Urinary bladder (tissue), 4 donors: ENCODE data around the gene ZNRF2. TPM values are rescaled to one million over a fixed set of nuclear protein-coding genes. Genes with fewer than 3 reads are reported as not detected.
A peak's percentile ranks its signal among the peaks of the same experiment; 100 is the strongest.
"Not testable (repeated sequence)": the region's sequence is repeated elsewhere in the genome, so short reads cannot be mapped to it uniquely, and the experiment has no call there.

Source experiments
- DNase-seq: peaks from one replicate; pipeline ENCODE4 v3.0.0-alpha.2; 2015; ENCODE audit errors: extremely low spot score
- H3K27ac ChIP-seq: one replicate; pipeline ENCODE4 v1.5.1; 2013; ENCODE audit warnings: low read depth, mild to moderate bottlenecking, moderate library complexity
- H3K36me3 ChIP-seq: one replicate; pipeline ENCODE4 v1.6.1; 2013; ENCODE audit warnings: mild to moderate bottlenecking, moderate library complexity; ENCODE audit not compliant: insufficient read depth
- H3K4me1 ChIP-seq: one replicate; pipeline ENCODE4 v1.6.1; 2013; ENCODE audit warnings: mild to moderate bottlenecking, moderate library complexity; ENCODE audit not compliant: insufficient read depth
- H3K4me3 ChIP-seq: one replicate; pipeline ENCODE4 v1.5.1; 2013; ENCODE audit warnings: low read depth, low read length
- WGBS: extraction: QIAGEN DNeasy Blood & Tissue Kit; methylation state at CpG from one replicate; pipeline ENCODE4 v1.1.7; 2013; 5-methylcytosine and 5-hydroxymethylcytosine counted together
- polyA plus RNA-seq: library from polyadenylated mRNA; stranded (reverse); fragments of 200-250 nt; gene quantifications from one replicate; pipeline ENCODE4 v1.2.3, GENCODE V29; 2013
- total RNA-seq: library from RNA; depleted of rRNA; stranded (reverse); fragments of >200 nt; gene quantifications from one replicate; pipeline ENCODE4 v1.2.3, GENCODE V29; 2014
- donor health status: healthy with polysubstance abuse.
- donor health status: healthy.

The ZNRF2 gene
- total and polyA plus RNA-seq, 2 donors, result 5.6 to 40.0 TPM

DNA sequence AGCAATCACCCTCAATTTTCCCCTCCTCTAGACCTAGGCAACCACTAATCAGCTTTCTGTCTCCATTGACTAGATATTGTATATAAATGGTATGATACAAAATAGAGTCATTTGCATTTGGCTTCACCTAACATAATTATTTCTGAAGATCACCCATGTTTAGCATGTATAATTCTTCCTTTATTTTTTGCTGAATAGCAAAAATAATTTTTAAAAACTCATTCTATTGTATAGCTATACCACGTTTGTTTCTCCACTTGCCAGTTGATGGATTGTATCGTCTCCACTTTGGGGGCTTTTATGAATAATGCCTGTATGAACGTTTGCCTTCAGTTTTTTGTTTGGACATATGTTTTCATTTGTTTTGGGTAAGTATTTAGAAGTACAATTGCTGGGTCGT is 95.3 kb downstream of the ZNRF2 start:
- Histone ChIP-seq H3K4me3 (no peak overlapping the region), H3K27ac (no peak overlapping the region), H3K36me3 (no peaks in the 10 kb centered on the region), H3K4me1 (no peaks in the 10 kb centered on the region)
- DNase-seq, result no peak
- 77% methylated on average over 4 of the region's 4 CpGs for WGBS

- no peak for DNase-seq
- Histone ChIP-seq H3K36me3 (no peaks in the 10 kb centered on the region), H3K4me1 (no peaks in the 10 kb centered on the region), H3K4me3 (no peak overlapping the region), H3K27ac (no peak overlapping the region)
- WGBS, result 95% methylated on average over 2 of the region's 2 CpGs
Observed at GRCh38 chr7:30380294-30380693, 95.9 kb downstream of the ZNRF2 start.

GRCh38 chr7:30380824-30381223 is 96.4 kb downstream of the ZNRF2 start:
- 94% methylated on average over 4 of the region's 4 CpGs for WGBS
- not testable (repeated sequence) for H3K4me1 ChIP-seq, DNase-seq

DNA sequence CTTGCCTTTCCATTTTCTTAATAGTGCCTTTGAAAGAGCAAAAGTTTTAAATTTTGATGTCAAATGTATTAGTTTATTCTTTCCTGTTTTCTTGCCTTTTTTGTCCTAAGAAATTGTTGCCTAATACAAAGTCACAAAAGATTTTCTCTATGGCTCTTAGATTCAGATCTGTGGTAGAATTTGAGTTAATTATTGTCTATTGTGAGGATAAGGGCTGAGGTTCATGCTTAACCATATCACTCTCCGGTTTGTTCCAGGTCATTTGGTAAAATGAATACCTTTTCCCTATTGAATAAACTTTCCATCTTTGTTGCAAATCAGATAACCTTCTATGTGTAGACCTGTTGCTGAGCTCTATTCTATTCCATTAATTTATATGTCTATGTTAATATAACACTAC is 98.2 kb downstream of the ZNRF2 start:
- H3K4me1 ChIP-seq, result no peaks in the 10 kb centered on the region
- DNase-seq, result no peak
- no peak overlapping the region for H3K4me3 ChIP-seq
- H3K27ac ChIP-seq, result no peak overlapping the region
- 36% methylated on average over 1 of the region's 1 CpG for WGBS
- no peaks in the 10 kb centered on the region for H3K36me3 ChIP-seq

More at GRCh38 chr7:30380824-30381223, 96.4 kb downstream of the ZNRF2 start:
- not testable (repeated sequence) for H3K27ac ChIP-seq, H3K4me3 ChIP-seq, H3K36me3 ChIP-seq

DNA sequence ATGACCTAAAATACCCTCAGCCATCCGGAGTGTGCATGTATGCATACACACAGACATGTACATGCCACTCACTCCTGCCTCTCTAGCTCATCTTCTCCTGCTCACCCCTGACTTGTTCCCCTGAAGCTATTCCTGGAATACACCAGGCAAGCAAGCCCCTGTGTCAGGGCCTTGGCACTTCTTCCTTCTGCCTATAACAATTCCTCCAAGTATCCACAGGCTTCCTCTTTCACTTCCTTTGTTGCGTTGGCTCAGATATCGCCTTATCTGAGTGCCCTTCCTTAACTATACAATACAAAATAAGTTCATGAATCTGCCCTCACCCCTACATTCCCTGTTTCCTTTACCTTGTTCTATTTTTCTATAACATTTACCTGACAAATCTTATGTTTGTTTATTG is 105.4 kb downstream of the ZNRF2 start:
- WGBS, result 81% methylated on average over 3 of the region's 3 CpGs
- Histone ChIP-seq H3K27ac (no peak overlapping the region), H3K4me1 (no peaks in the 10 kb centered on the region), H3K36me3 (no peaks in the 10 kb centered on the region), H3K4me3 (no peak overlapping the region)
- no peak for DNase-seq

- WGBS, result 81% methylated on average over 8 of the region's 8 CpGs
- Histone ChIP-seq H3K27ac (no peak overlapping the region), H3K4me1 (no peaks in the 10 kb centered on the region), H3K36me3 (no peaks in the 10 kb centered on the region), H3K4me3 (no peak overlapping the region)
- DNase-seq, result no peak
Observed at GRCh38 chr7:30390736-30391636, 106.6 kb downstream of the ZNRF2 start.

GRCh38 chr7:30391806-30392205 is 107.4 kb downstream of the ZNRF2 start:
- Histone ChIP-seq H3K36me3 (no peaks in the 10 kb centered on the region), H3K4me1 (no peaks in the 10 kb centered on the region), H3K4me3 (no peak overlapping the region), H3K27ac (no peak overlapping the region)
- DNase-seq, result no peak
- WGBS, result 92% methylated on average over 6 of the region's 6 CpGs

DNA sequence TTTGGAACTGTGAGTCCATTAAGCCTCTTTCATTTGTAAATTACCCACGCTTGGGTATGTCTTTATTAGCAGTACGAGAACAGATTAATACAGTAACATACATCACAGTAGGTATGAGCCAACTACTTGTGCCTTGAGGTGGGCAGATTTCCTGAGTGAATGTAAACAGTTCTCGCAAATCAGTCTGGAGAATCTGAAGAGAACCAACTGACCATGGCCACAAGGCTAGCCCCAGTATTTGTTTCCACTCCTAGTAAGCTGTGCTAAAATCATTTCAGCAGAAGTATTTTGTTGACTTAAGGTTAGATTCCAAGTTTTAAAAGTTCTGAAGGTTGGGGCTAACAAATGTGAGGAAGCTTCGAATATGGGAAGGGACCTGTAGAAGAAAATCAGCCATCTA is 111.3 kb downstream of the ZNRF2 start:
- no peaks in the 10 kb centered on the region for H3K4me1 ChIP-seq
- no peak overlapping the region for H3K4me3 ChIP-seq
- 93% methylated on average over 4 of the region's 4 CpGs for WGBS
- H3K27ac ChIP-seq, result no peak overlapping the region
- no peaks in the 10 kb centered on the region for H3K36me3 ChIP-seq
- DNase-seq, result no peak

DNA sequence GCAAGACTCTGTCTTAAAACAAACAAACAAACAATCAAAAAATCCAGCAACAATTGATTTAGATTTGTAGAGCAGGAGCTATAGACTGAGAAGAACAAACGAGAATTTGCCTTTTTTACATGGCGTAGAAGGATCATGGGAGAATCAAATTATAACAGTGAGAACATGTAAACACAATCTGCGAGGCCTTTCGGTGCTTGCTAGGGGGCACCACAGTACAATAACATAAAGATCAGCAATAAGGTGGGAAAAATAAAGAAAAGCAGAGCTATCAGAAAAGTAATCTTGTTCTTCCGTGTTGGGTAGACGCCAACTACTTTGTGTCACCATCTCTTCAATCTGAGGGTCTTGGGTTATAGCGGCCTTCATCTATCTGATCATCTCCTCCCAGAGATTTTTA is 112.0 kb downstream of the ZNRF2 start:
- 64% methylated on average over 7 of the region's 7 CpGs for WGBS
- H3K4me1 ChIP-seq, result no peaks in the 10 kb centered on the region
- no peaks in the 10 kb centered on the region for H3K36me3 ChIP-seq
- no peak for DNase-seq
- H3K4me3 ChIP-seq, result no peak overlapping the region
- H3K27ac ChIP-seq, result no peak overlapping the region

- WGBS, result 93% methylated on average over 3 of the region's 3 CpGs
- H3K4me3 ChIP-seq, result no peak overlapping the region
- no peak overlapping the region for H3K27ac ChIP-seq
- no peak for DNase-seq
- H3K4me1 ChIP-seq, result no peaks in the 10 kb centered on the region
- H3K36me3 ChIP-seq, result no peaks in the 10 kb centered on the region
Observed at GRCh38 chr7:30403477-30403876, 119.1 kb downstream of the ZNRF2 start.

- no peak overlapping the region for H3K27ac ChIP-seq
- WGBS, result 92% methylated on average over 2 of the region's 2 CpGs
- H3K4me1 ChIP-seq, result no peaks in the 10 kb centered on the region
Observed at GRCh38 chr7:30405179-30405578, 120.8 kb downstream of the ZNRF2 start.

DNA sequence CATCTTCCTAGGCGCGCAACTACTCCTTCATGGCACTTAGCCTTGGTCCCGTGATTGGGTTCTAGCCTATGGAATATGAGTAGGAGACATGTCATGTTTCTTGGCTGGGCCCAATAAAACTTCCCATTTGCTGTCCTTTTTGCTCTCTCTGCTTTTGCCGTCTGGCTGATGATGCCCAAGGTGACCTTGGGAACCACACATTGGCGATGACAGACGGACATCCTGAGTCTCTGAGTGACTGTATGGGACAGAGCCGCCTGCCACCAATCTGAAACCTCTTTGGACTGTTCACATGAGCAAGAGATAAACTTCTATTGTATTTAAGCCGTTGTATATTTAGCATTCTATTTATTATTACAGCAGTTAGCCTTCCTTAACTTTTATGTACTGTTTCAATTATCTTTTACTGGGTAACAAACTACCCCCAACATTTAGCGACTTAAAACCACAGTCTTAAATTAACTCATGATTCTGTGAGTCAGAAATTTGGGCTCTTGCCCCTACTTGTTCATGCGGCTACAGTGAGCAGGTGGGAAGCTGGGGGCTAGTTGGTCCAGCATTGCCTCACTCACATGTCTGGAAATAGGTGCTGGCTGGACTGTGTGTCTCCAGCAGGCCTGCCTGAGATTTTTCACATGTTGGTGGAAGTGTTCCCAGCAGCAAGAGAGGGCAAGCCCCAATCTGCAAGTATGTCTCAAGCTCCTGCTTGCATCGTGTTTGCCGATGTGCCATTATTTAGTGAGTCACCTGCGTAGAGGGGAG is 122.4 kb downstream of the ZNRF2 start:
- Histone ChIP-seq H3K27ac (no peak overlapping the region), H3K4me1 (no peaks in the 10 kb centered on the region), H3K4me3 (no peak overlapping the region), H3K36me3 (no peaks in the 10 kb centered on the region)
- peak; percentile 59 for DNase-seq
- 84% methylated on average over 13 of the region's 13 CpGs for WGBS

More at GRCh38 chr7:30405179-30405578, 120.8 kb downstream of the ZNRF2 start:
- Histone ChIP-seq H3K36me3 (no peaks in the 10 kb centered on the region), H3K4me3 (no peak overlapping the region)
- DNase-seq, result no peak

DNA sequence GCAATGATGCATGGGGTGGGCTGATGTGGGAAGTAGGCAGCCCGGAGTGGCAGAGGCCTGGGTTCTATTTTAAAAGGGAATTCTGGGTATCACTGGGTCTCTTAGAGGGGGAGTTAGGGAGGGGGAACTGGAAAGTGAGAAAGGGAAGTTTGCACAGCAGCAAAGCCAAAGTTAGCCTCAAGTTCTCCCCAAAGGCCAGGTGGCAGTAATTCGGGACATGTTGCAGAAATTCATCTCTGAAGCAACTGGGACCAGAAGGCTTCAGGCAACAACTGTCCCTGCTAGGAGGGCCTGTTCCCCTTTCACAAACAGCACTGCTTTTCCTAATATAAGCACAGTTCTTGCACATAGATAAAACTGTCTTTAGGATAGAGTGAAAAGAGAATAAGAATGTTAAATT is 126.8 kb downstream of the ZNRF2 start:
- WGBS, result 89% methylated on average over 2 of the region's 2 CpGs
- Histone ChIP-seq H3K4me1 (no peaks in the 10 kb centered on the region), H3K27ac (no peak overlapping the region), H3K36me3 (no peaks in the 10 kb centered on the region), H3K4me3 (no peak overlapping the region)
- no peak for DNase-seq

DNA sequence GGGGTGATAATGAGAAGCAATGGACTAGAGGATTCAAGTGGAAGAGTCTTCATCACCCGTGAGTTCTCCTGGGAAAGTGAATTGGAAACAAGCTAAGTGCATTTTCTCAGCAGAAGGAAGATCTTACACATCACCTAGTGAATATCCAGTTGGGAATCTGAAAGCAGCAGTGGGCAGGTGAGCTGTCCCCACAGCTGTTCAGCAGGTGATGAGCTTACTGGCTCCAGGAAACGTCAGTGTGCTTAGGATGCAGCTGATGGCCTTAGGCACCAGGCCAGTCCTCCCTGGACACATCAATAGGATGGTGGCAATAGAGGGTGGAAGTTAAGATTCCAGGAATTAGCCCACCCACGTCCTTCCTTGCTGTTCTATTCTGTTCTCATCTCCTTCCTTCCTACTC is 127.5 kb downstream of the ZNRF2 start:
- WGBS, result 76% methylated on average over 3 of the region's 3 CpGs
- Histone ChIP-seq H3K27ac (no peak overlapping the region), H3K4me3 (no peak overlapping the region), H3K4me1 (no peaks in the 10 kb centered on the region), H3K36me3 (no peaks in the 10 kb centered on the region)
- no peak for DNase-seq
